Mucosa of rectum (tissue), 2 donors: ENCODE data around the gene IFT122.

Source experiments
- H3K27ac ChIP-seq, 2 donors: one replicate each; pipeline ENCODE4 v1.7.0; 2013; ENCODE audit warnings: inconsistent platforms in 2 of 2, low read depth in 2 of 2, low read length in 2 of 2
- H3K27me3 ChIP-seq, 2 donors: one replicate each; pipeline ENCODE4 v1.7.0; 2013; ENCODE audit warnings: low read length in 2 of 2; ENCODE audit not compliant: control insufficient read depth in 2 of 2, insufficient read depth in 2 of 2
- H3K36me3 ChIP-seq, 2 donors: one replicate each; pipeline ENCODE4 v1.7.0; 2013; ENCODE audit warnings: low read length in 2 of 2; ENCODE audit not compliant: control insufficient read depth in 2 of 2, insufficient read depth in 2 of 2
- H3K4me1 ChIP-seq, 2 donors: one replicate each; pipeline ENCODE4 v1.7.0; 2013; ENCODE audit warnings: low read length in 2 of 2, mild to moderate bottlenecking in 1 of 2; ENCODE audit not compliant: control insufficient read depth in 2 of 2, insufficient read depth in 2 of 2
- H3K4me3 ChIP-seq, 2 donors: one replicate each; pipeline ENCODE4 v1.7.0; 2013; ENCODE audit warnings: low read length in 2 of 2
- H3K9ac ChIP-seq, 2 donors: one replicate each; pipeline ENCODE4 v1.7.0; 2013; ENCODE audit warnings: low read length in 2 of 2, low read depth in 1 of 2, mild to moderate bottlenecking in 1 of 2
- H3K9me3 ChIP-seq, 2 donors: one replicate each; pipeline ENCODE4 v1.7.0; 2013; ENCODE audit warnings: low read length in 2 of 2; ENCODE audit not compliant: control insufficient read depth in 2 of 2
- donor health status: healthy.
- donor health status: Normal muscosa, but diverticular disease.

IFT122 gene

GRCh38 chr3:129448186-129448895, 8.3 kb downstream of the IFT122 start:
- Histone ChIP-seq H3K4me1 (no peaks in the 10 kb centered on the region), H3K9ac (no peak overlapping the region), H3K4me3 (no peak overlapping the region), H3K27me3 (no peaks in the 10 kb centered on the region), H3K36me3 (peaks cover 6 to 13% of the 10 kb centered on the region in 2 donors), H3K27ac (no peak overlapping the region), H3K9me3 (no peaks in the 10 kb centered on the region)

GRCh38 chr3:129449279-129450115, 9.5 kb downstream of the IFT122 start:
- no peaks in the 10 kb centered on the region for H3K9me3 ChIP-seq
- no peak overlapping the region for H3K9ac ChIP-seq
- H3K36me3 ChIP-seq, result peaks cover 8 to 19% of the 10 kb centered on the region in 2 donors
- no peak overlapping the region for H3K27ac ChIP-seq
- H3K4me1 ChIP-seq, result no peaks in the 10 kb centered on the region
- no peaks in the 10 kb centered on the region for H3K27me3 ChIP-seq
- H3K4me3 ChIP-seq, result no peak overlapping the region

- no peak overlapping the region for H3K27ac ChIP-seq
- H3K27me3 ChIP-seq, result no peaks in the 10 kb centered on the region
- no peak overlapping the region for H3K4me3 ChIP-seq
- H3K9me3 ChIP-seq, result no peaks in the 10 kb centered on the region
- H3K4me1 ChIP-seq, result no peaks in the 10 kb centered on the region
- H3K36me3 ChIP-seq, result peaks cover 16 to 28% of the 10 kb centered on the region in 2 donors
- H3K9ac ChIP-seq, result no peak overlapping the region
Observed at GRCh38 chr3:129453732-129454131, 13.7 kb downstream of the IFT122 start.

GRCh38 chr3:129460155-129460554, 20.1 kb downstream of the IFT122 start:
- no peak overlapping the region for H3K4me3 ChIP-seq
- H3K27ac ChIP-seq, result no peak overlapping the region
- no peak overlapping the region for H3K9ac ChIP-seq
- peaks cover 0 to 2% of the 10 kb centered on the region in 2 donors for H3K4me1 ChIP-seq
- H3K36me3 ChIP-seq, result peaks cover 5 to 19% of the 10 kb centered on the region in 2 donors
- no peaks in the 10 kb centered on the region for H3K27me3 ChIP-seq
- no peaks in the 10 kb centered on the region for H3K9me3 ChIP-seq

GRCh38 chr3:129460572-129460971, 20.5 kb downstream of the IFT122 start:
- no peak overlapping the region for H3K27ac ChIP-seq
- no peak overlapping the region for H3K9ac ChIP-seq
- peaks cover 5 to 19% of the 10 kb centered on the region in 2 donors for H3K36me3 ChIP-seq

GRCh38 chr3:129461022-129461421, 21.0 kb downstream of the IFT122 start:
- peaks cover 5 to 16% of the 10 kb centered on the region in 2 donors for H3K36me3 ChIP-seq
- no peaks in the 10 kb centered on the region for H3K9me3 ChIP-seq
- H3K4me1 ChIP-seq, result peaks cover 0 to 2% of the 10 kb centered on the region in 2 donors
- no peaks in the 10 kb centered on the region for H3K27me3 ChIP-seq
- H3K4me3 ChIP-seq, result no peak overlapping the region
- no peak overlapping the region for H3K27ac ChIP-seq
- no peak overlapping the region for H3K9ac ChIP-seq

More at GRCh38 chr3:129460572-129460971, 20.5 kb downstream of the IFT122 start:
- Histone ChIP-seq H3K27me3 (no peaks in the 10 kb centered on the region), H3K9me3 (no peaks in the 10 kb centered on the region), H3K4me3 (no peak overlapping the region), H3K4me1 (peaks cover 0 to 2% of the 10 kb centered on the region in 2 donors)

GRCh38 chr3:129461461-129462146, 21.6 kb downstream of the IFT122 start:
- no peak overlapping the region for H3K27ac ChIP-seq
- H3K4me1 ChIP-seq, result peaks cover 0 to 2% of the 10 kb centered on the region in 2 donors
- no peak overlapping the region for H3K4me3 ChIP-seq
- H3K9ac ChIP-seq, result no peak overlapping the region
- H3K27me3 ChIP-seq, result no peaks in the 10 kb centered on the region
- H3K9me3 ChIP-seq, result no peaks in the 10 kb centered on the region
- H3K36me3 ChIP-seq, result peaks cover 5 to 16% of the 10 kb centered on the region in 2 donors

- H3K9ac ChIP-seq, result no peak overlapping the region
- H3K27ac ChIP-seq, result no peak overlapping the region
- H3K4me3 ChIP-seq, result no peak overlapping the region
- H3K9me3 ChIP-seq, result no peaks in the 10 kb centered on the region
- peaks cover 0 to 2% of the 10 kb centered on the region in 2 donors for H3K4me1 ChIP-seq
- peaks cover 0 to 13% of the 10 kb centered on the region in 2 donors for H3K36me3 ChIP-seq
- H3K27me3 ChIP-seq, result no peaks in the 10 kb centered on the region
Observed at GRCh38 chr3:129462361-129462968, 22.4 kb downstream of the IFT122 start.

- no peak overlapping the region for H3K27ac ChIP-seq
- no peaks in the 10 kb centered on the region for H3K27me3 ChIP-seq
- no peak overlapping the region for H3K9ac ChIP-seq
- H3K9me3 ChIP-seq, result no peaks in the 10 kb centered on the region
- H3K36me3 ChIP-seq, result peaks cover 0 to 13% of the 10 kb centered on the region in 2 donors
- no peak overlapping the region for H3K4me3 ChIP-seq
- peaks cover under 1 to 2% of the 10 kb centered on the region in 2 donors for H3K4me1 ChIP-seq
Observed at GRCh38 chr3:129463094-129463493, 23.1 kb downstream of the IFT122 start.
